Uterus (tissue), 2 donors: ENCODE results near the gene USP53.

ENCODE experiments used
- CTCF ChIP-seq, 4 experiments: fragments of 200-600 bp in 2 of 4; fragments of 450-650 bp in 2 of 4; sonication (generic) in 2 of 4; IDR thresholded peaks; one replicate each; pipeline ENCODE4 v1.5.1; 2016 to 2019; ENCODE audit warnings: antibody characterized with exemption in 4 of 4, mild to moderate bottlenecking in 2 of 4, moderate library complexity in 1 of 4
- POLR2A ChIP-seq, 2 donors: fragments of 450-650 bp; IDR thresholded peaks; one replicate each; pipeline ENCODE4 v1.6.1; 2016; ENCODE audit warnings: antibody characterized with exemption in 2 of 2, mild to moderate bottlenecking in 1 of 2, moderate library complexity in 1 of 2

GRCh38 chr4:119209586-119209985, 2.9 kb upstream of the USP53 start:
- TF ChIP-seq CTCF (IDR thresholded peaks at IDR 0.05) (no peak), POLR2A (IDR thresholded peaks at IDR 0.05) (no peak)
